ENCODE measurements around the gene PHF12.

- TF ChIP-seq CTCF (IDR thresholded peaks at IDR 0.05; ENCODE audit: low read depth, low read length, poor library complexity, severe bottlenecking) (no peak), EZH2phosphoT487 (IDR thresholded peaks at IDR 0.05; ENCODE audit: borderline replicate concordance, low read length) (no peak)
Observed at GRCh38 chr17:28992625-28993600, 41.6 kb upstream of the PHF12 start.
